Measurements from ENCODE around the gene PTPRD.

- TF ChIP-seq ZNF274 (IDR thresholded peaks at IDR 0.05; ENCODE audit: low read depth, low read length), result no peak
- no peak for TF ChIP-seq YY1 (IDR thresholded peaks at IDR 0.05; ENCODE audit: insufficient read depth, insufficient read length)
- TF ChIP-seq SUZ12 (IDR thresholded peaks at IDR 0.05; ENCODE audit: extremely low read depth, insufficient read depth, insufficient read length), result no peak
Measured at GRCh38 chr9:9904041-9904440, 708.8 kb downstream of the PTPRD start.
